Measurements from ENCODE around the gene ANKDD1B.
"Not testable (repeated sequence)": the region's sequence is repeated elsewhere in the genome, so short reads cannot be mapped to it uniquely, and the experiment has no call there.

ANKDD1B gene

GRCh38 chr5:75662061-75662460, 50.8 kb downstream of the ANKDD1B start:
- DNase-seq = no peak

- no peak for DNase-seq
Measured at GRCh38 chr5:75663579-75664284, 52.5 kb downstream of the ANKDD1B start.

- no peak for DNase-seq
Measured at GRCh38 chr5:75664979-75665378, 53.7 kb downstream of the ANKDD1B start.

- DNase-seq = no peak
Measured at GRCh38 chr5:75666801-75667200, 55.5 kb downstream of the ANKDD1B start.

GRCh38 chr5:75667586-75667985, 56.3 kb downstream of the ANKDD1B start:
- no peak for DNase-seq

- DNase-seq = no peak
Measured at GRCh38 chr5:75668445-75668844, 57.2 kb downstream of the ANKDD1B start.

- DNase-seq = peak; percentile 17
Measured at GRCh38 chr5:75668977-75669689, 57.9 kb downstream of the ANKDD1B start.

GRCh38 chr5:75670577-75670976, 59.3 kb downstream of the ANKDD1B start:
- no peak for DNase-seq

- DNase-seq = no peak
Measured at GRCh38 chr5:75671506-75671905, 60.3 kb downstream of the ANKDD1B start.

- DNase-seq = no peak
Measured at GRCh38 chr5:75672616-75673015, 61.4 kb downstream of the ANKDD1B start.

GRCh38 chr5:75675783-75676182, 64.5 kb downstream of the ANKDD1B start:
- DNase-seq = no peak

GRCh38 chr5:75677607-75678006, 66.4 kb downstream of the ANKDD1B start:
- DNase-seq = no peak

GRCh38 chr5:75678155-75678554, 66.9 kb downstream of the ANKDD1B start:
- no peak for DNase-seq

GRCh38 chr5:75681125-75681830, 70.0 kb downstream of the ANKDD1B start:
- no peak for DNase-seq

GRCh38 chr5:75685141-75685540, 73.9 kb downstream of the ANKDD1B start:
- no peak for DNase-seq

GRCh38 chr5:75686480-75686879, 75.2 kb downstream of the ANKDD1B start:
- DNase-seq = no peak

- DNase-seq = no peak
Measured at GRCh38 chr5:75690669-75691068, 79.4 kb downstream of the ANKDD1B start.

- DNase-seq = no peak
Measured at GRCh38 chr5:75694781-75695180, 83.5 kb downstream of the ANKDD1B start.

- DNase-seq = not testable (repeated sequence)
Measured at GRCh38 chr5:75695472-75696351, 84.5 kb downstream of the ANKDD1B start.

- DNase-seq = no peak
Measured at GRCh38 chr5:75701856-75702255, 90.6 kb downstream of the ANKDD1B start.

GRCh38 chr5:75706016-75706415, 94.8 kb downstream of the ANKDD1B start:
- no peak for DNase-seq

- DNase-seq = no peak
Measured at GRCh38 chr5:75706775-75707174, 95.5 kb downstream of the ANKDD1B start.
